Endothelial cell of umbilical vein (primary cell): ENCODE results near the gene FGFR3. TPM values are rescaled to one million over a fixed set of nuclear protein-coding genes. Genes with fewer than 3 reads are reported as not detected.

Experiments
- BruUV-seq: library from RNA; stranded (reverse); fragments of 400-500 nt; replicated peaks from 2 replicates; lab custom pipeline; 2021; lab: Mats Ljungman, UMichigan
- CTCF ChIA-PET: fragments of 300-600, 350-600 bp; sonication (Branson Sonifier 250); formaldehyde crosslinking; loops from one replicate; lab custom pipeline; 2021; ENCODE audit warnings: antibody characterized with exemption, inconsistent platforms; lab: Charles Lee
- POLR2A ChIA-PET: fragments of 300-600, 350-600 bp; sonication (Branson Sonifier 250); formaldehyde crosslinking; loops from one replicate; lab custom pipeline; 2021; ENCODE audit warnings: antibody characterized with exemption, inconsistent platforms; lab: Charles Lee
- DNase-seq: peaks from one replicate; pipeline ENCODE4 v3.0.0-alpha.2; 2011; ENCODE audit warnings: low read depth, low spot score
- FAIRE-seq: peaks from 2 replicates; lab custom pipeline; 2011; peaks lifted over from hg19 to GRCh38; lab: Jason Lieb, UNC
- H2AFZ ChIP-seq: 2 replicates; pipeline ENCODE4 v1.6.0; 2012; ENCODE audit warnings: low read depth, low read length, control low read depth, inconsistent platforms
- H3K27ac ChIP-seq: 2 replicates; pipeline ENCODE4 v1.5.1; 2011; ENCODE audit warnings: low read depth, mild to moderate bottlenecking, control low read depth, low read length, moderate library complexity; ENCODE audit not compliant: insufficient read depth
- H3K27me3 ChIP-seq, 2 experiments: 2 replicates each; pipeline versions ENCODE4 v1.6.0 to v1.6.1; 2011; ENCODE audit warnings: low read length in 2 of 2, mixed read lengths in 1 of 2; ENCODE audit not compliant: control insufficient read depth in 2 of 2, insufficient read depth in 2 of 2
- H3K36me3 ChIP-seq, 2 experiments: 2 replicates in 1 of 2; 3 replicates in 1 of 2; pipeline ENCODE4 v1.5.1; 2011; ENCODE audit warnings: low read length in 2 of 2, mild to moderate bottlenecking in 1 of 2, moderate library complexity in 1 of 2; ENCODE audit not compliant: control insufficient read depth in 2 of 2, insufficient read depth in 2 of 2; ENCODE audit errors: extremely low read depth in 1 of 2
- H3K4me1 ChIP-seq: 3 replicates; pipeline ENCODE4 v1.5.1; 2011; ENCODE audit warnings: mild to moderate bottlenecking, low read length; ENCODE audit not compliant: control insufficient read depth, insufficient read depth; ENCODE audit errors: extremely low read depth
- H3K4me2 ChIP-seq: 2 replicates; pipeline ENCODE4 v1.6.1; 2011; ENCODE audit warnings: low read length, control low read depth, mixed read lengths; ENCODE audit not compliant: insufficient read depth
- H3K4me3 ChIP-seq, 3 experiments: fragments of 200-600 bp in 1 of 3; sonication (generic), shearing (Covaris generic) in 1 of 3; replicated peaks in 1 of 3; 2 replicates each; pipeline ENCODE4 v1.5.1; 2011 to 2016; ENCODE audit warnings: control low read depth in 3 of 3, low read length in 3 of 3, mild to moderate bottlenecking in 2 of 3, inconsistent platforms in 1 of 3, low read depth in 1 of 3, moderate library complexity in 1 of 3; ENCODE audit not compliant: insufficient read depth in 1 of 3
- H3K79me2 ChIP-seq: 2 replicates; pipeline ENCODE4 v1.6.0; 2012; ENCODE audit warnings: low read length, inconsistent platforms; ENCODE audit not compliant: control insufficient read depth, insufficient read depth
- H3K9ac ChIP-seq: replicated peaks from 2 replicates; pipeline ENCODE3; 2011; ENCODE audit warnings: low read length, control low read depth; ENCODE audit not compliant: insufficient read depth; ENCODE audit errors: extremely low read depth
- H3K9me1 ChIP-seq: replicated peaks from 3 replicates; pipeline ENCODE4 v1.6.0; 2011; ENCODE audit warnings: mild to moderate bottlenecking, low read length; ENCODE audit not compliant: control insufficient read depth, insufficient read depth; ENCODE audit errors: extremely low read depth
- H3K9me3 ChIP-seq: replicated peaks from 2 replicates; pipeline ENCODE4 v1.5.1; 2012; ENCODE audit warnings: low read length, inconsistent platforms; ENCODE audit not compliant: control insufficient read depth, insufficient read depth
- H4K20me1 ChIP-seq: replicated peaks from 2 replicates; pipeline ENCODE3; 2011; ENCODE audit warnings: mild to moderate bottlenecking, low read length; ENCODE audit not compliant: control insufficient read depth, insufficient read depth; ENCODE audit errors: extremely low read depth
- EZH2 ChIP-seq: IDR thresholded peaks from 2 replicates; pipeline ENCODE4 v1.6.1; 2012; ENCODE audit warnings: borderline replicate concordance, low read depth, mild to moderate bottlenecking, moderate library complexity, low read length, inconsistent platforms; ENCODE audit not compliant: severe bottlenecking
- FOS ChIP-seq: IDR thresholded peaks from 2 replicates; pipeline ENCODE4 v1.6.1; 2011; ENCODE audit warnings: mild to moderate bottlenecking, low read length, moderate library complexity, borderline replicate concordance; ENCODE audit not compliant: insufficient read depth
- GATA2 ChIP-seq: IDR thresholded peaks from 2 replicates; pipeline ENCODE4 v1.7.0; 2011; ENCODE audit warnings: low read depth, mild to moderate bottlenecking, moderate library complexity, mixed read lengths, low read length; ENCODE audit not compliant: insufficient read length, insufficient read depth
- JUN ChIP-seq: IDR thresholded peaks from 2 replicates; pipeline ENCODE4 v1.6.1; 2011; ENCODE audit warnings: borderline replicate concordance, low read depth; ENCODE audit not compliant: insufficient read length, insufficient read depth
- MYC ChIP-seq: IDR thresholded peaks from one replicate; pipeline ENCODE4 v1.6.1; 2011; ENCODE audit warnings: mild to moderate bottlenecking, low read depth, low read length
- POLR2A ChIP-seq: IDR thresholded peaks from 2 replicates; pipeline ENCODE4 v1.6.1; 2012; ENCODE audit warnings: low read depth, mild to moderate bottlenecking, control low read depth, low read length
- POLR2AphosphoS5 ChIP-seq: IDR thresholded peaks from 2 replicates; pipeline ENCODE4 v1.6.1; 2012; ENCODE audit warnings: low read depth, mild to moderate bottlenecking, control low read depth, low read length, moderate library complexity; ENCODE audit not compliant: insufficient read depth
- dilution Hi-C: fragments of 300-500 bp; cut with MboI; formaldehyde crosslinking; loops from one replicate; pipeline ENCODE4 v1.15.0; 2019; ENCODE audit warnings: low sequenced_read_pairs; ENCODE audit not compliant: extremely low pct_ligation_motif_present
- intact Hi-C: fragments of 100-400 bp; cut with micrococcal nuclease; formaldehyde crosslinking; loops from one replicate; pipeline ENCODE4 v1.10.0; 2022
- polyA plus RNA-seq, 4 experiments: library from polyadenylated mRNA; depleted of rRNA in 3 of 4; stranded (reverse) in 3 of 4; unstranded in 1 of 4; fragments of >200 nt; gene quantifications; 2 replicates each; pipeline versions ENCODE4 v1.2.1 to v1.2.3, GENCODE V29; 2011 to 2012; ENCODE audit warnings: missing spikeins in 1 of 4
- total RNA-seq: library from RNA; stranded (reverse); gene quantifications from 2 replicates; pipeline ENCODE4 v1.2.3, GENCODE V29; 2021
- TF ChIP-seq, protein P1 (sequence below), 2 donors: IDR thresholded peaks; 1 replicate in 1 of 2; 2 replicates in 1 of 2; pipeline ENCODE4 v1.5.1; 2011; ENCODE audit warnings: low read length in 2 of 2, mild to moderate bottlenecking in 2 of 2, moderate library complexity in 2 of 2, control low read depth in 1 of 2, inconsistent platforms in 1 of 2, low read depth in 1 of 2; ENCODE audit not compliant: insufficient read depth in 1 of 2; ENCODE audit errors: extremely low read depth in 1 of 2
- TF ChIP-seq, protein P2 (sequence below): IDR thresholded peaks from 2 replicates; pipeline ENCODE4 v1.6.1; 2011; ENCODE audit not compliant: insufficient read depth, insufficient read length

Gene FGFR3
- total and polyA plus RNA-seq, 2 donors (not counting 3 experiments of a cell fraction or from before 2014, with no cell fraction given), result 0.73 to 1.2 TPM

- dilution Hi-C loops (no loop called here), intact Hi-C loops (no loop called here)
- no peaks in the 10 kb centered on the region for H3K27me3 ChIP-seq
- DNase-seq, result no peak
- no peaks in the 10 kb centered on the region for H3K9me3 ChIP-seq
- no peak overlapping the region for H3K4me3 ChIP-seq
- FAIRE-seq, result no peak
- no TSS peak for BruUV-seq
- H2AFZ ChIP-seq, result no peak overlapping the region
- no peaks in the 10 kb centered on the region for H3K9me1 ChIP-seq
- POLR2A ChIA-PET, result no interaction called here
- peaks cover 19% of the 10 kb centered on the region for H3K79me2 ChIP-seq
- peaks cover 11 to 66% of the 10 kb centered on the region in 2 experiments for H3K36me3 ChIP-seq
- CTCF ChIA-PET, result no interaction called here
- TF ChIP-seq, protein P1, sequence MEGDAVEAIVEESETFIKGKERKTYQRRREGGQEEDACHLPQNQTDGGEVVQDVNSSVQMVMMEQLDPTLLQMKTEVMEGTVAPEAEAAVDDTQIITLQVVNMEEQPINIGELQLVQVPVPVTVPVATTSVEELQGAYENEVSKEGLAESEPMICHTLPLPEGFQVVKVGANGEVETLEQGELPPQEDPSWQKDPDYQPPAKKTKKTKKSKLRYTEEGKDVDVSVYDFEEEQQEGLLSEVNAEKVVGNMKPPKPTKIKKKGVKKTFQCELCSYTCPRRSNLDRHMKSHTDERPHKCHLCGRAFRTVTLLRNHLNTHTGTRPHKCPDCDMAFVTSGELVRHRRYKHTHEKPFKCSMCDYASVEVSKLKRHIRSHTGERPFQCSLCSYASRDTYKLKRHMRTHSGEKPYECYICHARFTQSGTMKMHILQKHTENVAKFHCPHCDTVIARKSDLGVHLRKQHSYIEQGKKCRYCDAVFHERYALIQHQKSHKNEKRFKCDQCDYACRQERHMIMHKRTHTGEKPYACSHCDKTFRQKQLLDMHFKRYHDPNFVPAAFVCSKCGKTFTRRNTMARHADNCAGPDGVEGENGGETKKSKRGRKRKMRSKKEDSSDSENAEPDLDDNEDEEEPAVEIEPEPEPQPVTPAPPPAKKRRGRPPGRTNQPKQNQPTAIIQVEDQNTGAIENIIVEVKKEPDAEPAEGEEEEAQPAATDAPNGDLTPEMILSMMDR (IDR thresholded peaks at IDR 0.05; ENCODE audit: extremely low read depth in 1 of 2, insufficient read depth in 1 of 2, low read depth in 1 of 2, low read length in 2 of 2), result no peak
- TF ChIP-seq, protein P2, sequence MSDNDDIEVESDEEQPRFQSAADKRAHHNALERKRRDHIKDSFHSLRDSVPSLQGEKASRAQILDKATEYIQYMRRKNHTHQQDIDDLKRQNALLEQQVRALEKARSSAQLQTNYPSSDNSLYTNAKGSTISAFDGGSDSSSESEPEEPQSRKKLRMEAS, result no peak
- TF ChIP-seq MYC, result no peak
- H3K9ac ChIP-seq, result no peak overlapping the region
- no peaks in the 10 kb centered on the region for H3K4me1 ChIP-seq
- no peak overlapping the region for H3K4me2 ChIP-seq
- no peak overlapping the region for H3K27ac ChIP-seq
- H4K20me1 ChIP-seq, result no peaks in the 10 kb centered on the region
These were observed 44.0 kb downstream of the FGFR3 start for GRCh38 chr4:1837069-1837468.

GRCh38 chr4:1839282-1839681 lies 46.2 kb downstream of the FGFR3 start:
- Histone ChIP-seq H3K9me3 (no peaks in the 10 kb centered on the region), H3K4me3 (no peak overlapping the region), H3K9ac (no peak overlapping the region), H4K20me1 (no peaks in the 10 kb centered on the region), H3K27ac (no peak overlapping the region), H3K4me2 (no peak overlapping the region), H3K79me2 (peaks cover 29% of the 10 kb centered on the region), H3K36me3 (peaks cover 7 to 52% of the 10 kb centered on the region in 2 experiments), H2AFZ (no peak overlapping the region), H3K27me3 (no peaks in the 10 kb centered on the region), H3K9me1 (no peaks in the 10 kb centered on the region), H3K4me1 (no peaks in the 10 kb centered on the region)
- no peak for TF ChIP-seq JUN
- TF ChIP-seq FOS, result no peak
- no peak for TF ChIP-seq POLR2A
- TF ChIP-seq, protein P1 (IDR thresholded peaks at IDR 0.05; ENCODE audit: extremely low read depth in 1 of 2, insufficient read depth in 1 of 2, low read depth in 1 of 2, low read length in 2 of 2), result no peak
- TF ChIP-seq MYC, result no peak
- no peak for TF ChIP-seq POLR2AphosphoS5
- TF ChIP-seq EZH2, result no peak
- TF ChIP-seq, protein P2, result no peak
- TF ChIP-seq GATA2, result no peak
- POLR2A ChIA-PET, result no interaction called here
- intact Hi-C loops (no loop called here), dilution Hi-C loops (no loop called here)
- DNase-seq (no peak), FAIRE-seq (no peak)
- CTCF ChIA-PET, result interaction anchor here (1.7 kb wide), 1 partner anchor 61 kb away, joined by 4 read pairs; no protein-coding TSS in a partner anchor
- BruUV-seq, result no TSS peak
